Endothelial cell of umbilical vein (primary cell): ENCODE measurements around the gene UBE3D. TPM values are rescaled to one million over a fixed set of nuclear protein-coding genes. Genes with fewer than 3 reads are reported as not detected.

ENCODE experiments used
- BruUV-seq: library from RNA; stranded (reverse); fragments of 400-500 nt; replicated peaks from 2 replicates; lab custom pipeline; 2021; lab: Mats Ljungman, UMichigan
- CTCF ChIA-PET: fragments of 300-600, 350-600 bp; sonication (Branson Sonifier 250); formaldehyde crosslinking; loops from one replicate; lab custom pipeline; 2021; ENCODE audit warnings: antibody characterized with exemption, inconsistent platforms; lab: Charles Lee
- POLR2A ChIA-PET: fragments of 300-600, 350-600 bp; sonication (Branson Sonifier 250); formaldehyde crosslinking; loops from one replicate; lab custom pipeline; 2021; ENCODE audit warnings: antibody characterized with exemption, inconsistent platforms; lab: Charles Lee
- DNase-seq: peaks from one replicate; pipeline ENCODE4 v3.0.0-alpha.2; 2011; ENCODE audit warnings: low read depth, low spot score
- FAIRE-seq: peaks from 2 replicates; lab custom pipeline; 2011; peaks lifted over from hg19 to GRCh38; lab: Jason Lieb, UNC
- H2AFZ ChIP-seq: 2 replicates; pipeline ENCODE4 v1.6.0; 2012; ENCODE audit warnings: low read depth, low read length, control low read depth, inconsistent platforms
- H3K27ac ChIP-seq: 2 replicates; pipeline ENCODE4 v1.5.1; 2011; ENCODE audit warnings: low read depth, mild to moderate bottlenecking, control low read depth, low read length, moderate library complexity; ENCODE audit not compliant: insufficient read depth
- H3K27me3 ChIP-seq, 2 experiments: 2 replicates each; pipeline versions ENCODE4 v1.6.0 to v1.6.1; 2011; ENCODE audit warnings: low read length in 2 of 2, mixed read lengths in 1 of 2; ENCODE audit not compliant: control insufficient read depth in 2 of 2, insufficient read depth in 2 of 2
- H3K36me3 ChIP-seq, 2 experiments: 2 replicates in 1 of 2; 3 replicates in 1 of 2; pipeline ENCODE4 v1.5.1; 2011; ENCODE audit warnings: low read length in 2 of 2, mild to moderate bottlenecking in 1 of 2, moderate library complexity in 1 of 2; ENCODE audit not compliant: control insufficient read depth in 2 of 2, insufficient read depth in 2 of 2; ENCODE audit errors: extremely low read depth in 1 of 2
- H3K4me1 ChIP-seq: 3 replicates; pipeline ENCODE4 v1.5.1; 2011; ENCODE audit warnings: mild to moderate bottlenecking, low read length; ENCODE audit not compliant: control insufficient read depth, insufficient read depth; ENCODE audit errors: extremely low read depth
- H3K4me2 ChIP-seq: 2 replicates; pipeline ENCODE4 v1.6.1; 2011; ENCODE audit warnings: low read length, control low read depth, mixed read lengths; ENCODE audit not compliant: insufficient read depth
- H3K4me3 ChIP-seq, 3 experiments: fragments of 200-600 bp in 1 of 3; sonication (generic), shearing (Covaris generic) in 1 of 3; replicated peaks in 1 of 3; 2 replicates each; pipeline ENCODE4 v1.5.1; 2011 to 2016; ENCODE audit warnings: control low read depth in 3 of 3, low read length in 3 of 3, mild to moderate bottlenecking in 2 of 3, inconsistent platforms in 1 of 3, low read depth in 1 of 3, moderate library complexity in 1 of 3; ENCODE audit not compliant: insufficient read depth in 1 of 3
- H3K79me2 ChIP-seq: 2 replicates; pipeline ENCODE4 v1.6.0; 2012; ENCODE audit warnings: low read length, inconsistent platforms; ENCODE audit not compliant: control insufficient read depth, insufficient read depth
- H3K9ac ChIP-seq: replicated peaks from 2 replicates; pipeline ENCODE3; 2011; ENCODE audit warnings: low read length, control low read depth; ENCODE audit not compliant: insufficient read depth; ENCODE audit errors: extremely low read depth
- H3K9me1 ChIP-seq: replicated peaks from 3 replicates; pipeline ENCODE4 v1.6.0; 2011; ENCODE audit warnings: mild to moderate bottlenecking, low read length; ENCODE audit not compliant: control insufficient read depth, insufficient read depth; ENCODE audit errors: extremely low read depth
- H3K9me3 ChIP-seq: replicated peaks from 2 replicates; pipeline ENCODE4 v1.5.1; 2012; ENCODE audit warnings: low read length, inconsistent platforms; ENCODE audit not compliant: control insufficient read depth, insufficient read depth
- H4K20me1 ChIP-seq: replicated peaks from 2 replicates; pipeline ENCODE3; 2011; ENCODE audit warnings: mild to moderate bottlenecking, low read length; ENCODE audit not compliant: control insufficient read depth, insufficient read depth; ENCODE audit errors: extremely low read depth
- CTCF ChIP-seq, 2 donors: IDR thresholded peaks; 1 replicate in 1 of 2; 2 replicates in 1 of 2; pipeline ENCODE4 v1.5.1; 2011; ENCODE audit warnings: low read length in 2 of 2, mild to moderate bottlenecking in 2 of 2, moderate library complexity in 2 of 2, control low read depth in 1 of 2, inconsistent platforms in 1 of 2, low read depth in 1 of 2; ENCODE audit not compliant: insufficient read depth in 1 of 2; ENCODE audit errors: extremely low read depth in 1 of 2
- EZH2 ChIP-seq: IDR thresholded peaks from 2 replicates; pipeline ENCODE4 v1.6.1; 2012; ENCODE audit warnings: borderline replicate concordance, low read depth, mild to moderate bottlenecking, moderate library complexity, low read length, inconsistent platforms; ENCODE audit not compliant: severe bottlenecking
- FOS ChIP-seq: IDR thresholded peaks from 2 replicates; pipeline ENCODE4 v1.6.1; 2011; ENCODE audit warnings: mild to moderate bottlenecking, low read length, moderate library complexity, borderline replicate concordance; ENCODE audit not compliant: insufficient read depth
- GATA2 ChIP-seq: IDR thresholded peaks from 2 replicates; pipeline ENCODE4 v1.7.0; 2011; ENCODE audit warnings: low read depth, mild to moderate bottlenecking, moderate library complexity, mixed read lengths, low read length; ENCODE audit not compliant: insufficient read length, insufficient read depth
- JUN ChIP-seq: IDR thresholded peaks from 2 replicates; pipeline ENCODE4 v1.6.1; 2011; ENCODE audit warnings: borderline replicate concordance, low read depth; ENCODE audit not compliant: insufficient read length, insufficient read depth
- MYC ChIP-seq: IDR thresholded peaks from one replicate; pipeline ENCODE4 v1.6.1; 2011; ENCODE audit warnings: mild to moderate bottlenecking, low read depth, low read length
- POLR2A ChIP-seq: IDR thresholded peaks from 2 replicates; pipeline ENCODE4 v1.6.1; 2012; ENCODE audit warnings: low read depth, mild to moderate bottlenecking, control low read depth, low read length
- POLR2AphosphoS5 ChIP-seq: IDR thresholded peaks from 2 replicates; pipeline ENCODE4 v1.6.1; 2012; ENCODE audit warnings: low read depth, mild to moderate bottlenecking, control low read depth, low read length, moderate library complexity; ENCODE audit not compliant: insufficient read depth
- dilution Hi-C: fragments of 300-500 bp; cut with MboI; formaldehyde crosslinking; loops from one replicate; pipeline ENCODE4 v1.15.0; 2019; ENCODE audit warnings: low sequenced_read_pairs; ENCODE audit not compliant: extremely low pct_ligation_motif_present
- intact Hi-C: fragments of 100-400 bp; cut with micrococcal nuclease; formaldehyde crosslinking; loops from one replicate; pipeline ENCODE4 v1.10.0; 2022
- polyA plus RNA-seq, 4 experiments: library from polyadenylated mRNA; depleted of rRNA in 3 of 4; stranded (reverse) in 3 of 4; unstranded in 1 of 4; fragments of >200 nt; gene quantifications; 2 replicates each; pipeline versions ENCODE4 v1.2.1 to v1.2.3, GENCODE V29; 2011 to 2012; ENCODE audit warnings: missing spikeins in 1 of 4
- total RNA-seq: library from RNA; stranded (reverse); gene quantifications from 2 replicates; pipeline ENCODE4 v1.2.3, GENCODE V29; 2021
- TF ChIP-seq, protein P1 (sequence below): IDR thresholded peaks from 2 replicates; pipeline ENCODE4 v1.6.1; 2011; ENCODE audit not compliant: insufficient read depth, insufficient read length

UBE3D gene
- total and polyA plus RNA-seq, 2 donors (not counting 3 experiments of a cell fraction or from before 2014, with no cell fraction given): 1.9 to 6.2 TPM

DNA sequence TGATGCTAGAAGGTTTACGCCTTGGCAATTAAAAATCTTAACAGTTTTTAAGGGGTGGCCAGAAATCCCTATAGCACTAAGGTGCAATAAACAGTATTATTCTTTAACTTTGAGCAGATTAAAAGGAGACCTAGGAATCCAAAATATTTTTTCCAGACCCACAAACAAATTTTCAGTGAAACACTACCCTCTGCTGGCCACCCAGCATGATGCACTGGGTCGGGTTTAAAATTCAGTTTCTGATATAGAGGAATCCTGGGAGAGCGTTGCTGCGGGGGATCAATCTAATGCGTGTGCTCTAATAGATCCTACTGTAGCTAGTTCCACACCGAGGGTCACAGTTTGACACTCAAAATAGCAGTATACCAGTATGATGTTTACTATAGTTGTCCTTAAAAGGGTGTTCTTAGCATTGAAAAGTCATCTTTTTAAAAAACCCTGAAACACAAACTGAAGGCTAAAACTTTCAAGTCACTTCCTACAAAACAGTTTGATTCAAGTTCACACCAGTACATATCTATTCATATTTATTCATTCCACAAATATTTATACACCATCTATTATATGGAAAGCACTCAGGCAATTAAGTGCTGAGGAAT is 10.2 kb downstream of the UBE3D start:
- Histone ChIP-seq H3K27ac (no peak overlapping the region), H3K36me3 (no peaks in the 10 kb centered on the region), H3K9me1 (no peaks in the 10 kb centered on the region), H3K4me1 (no peaks in the 10 kb centered on the region), H3K4me2 (no peak overlapping the region), H3K4me3 (no peak overlapping the region), H3K27me3 (no peaks in the 10 kb centered on the region), H3K79me2 (no peaks in the 10 kb centered on the region), H3K9me3 (no peaks in the 10 kb centered on the region), H3K9ac (no peak overlapping the region), H4K20me1 (no peaks in the 10 kb centered on the region), H2AFZ (peak overlapping the region; percentile 46)
- POLR2A ChIA-PET: no interaction called here
- no TSS peak for BruUV-seq
- FAIRE-seq (peak; percentile 89), DNase-seq (peak; percentile 45)
- CTCF ChIA-PET: interaction anchor here (1.1 to 8.5 kb wide), 5 partner anchors 10 to 801 kb away, joined by 3 to 168 read pairs (median 12); partner anchors contain the start of gene UBE3D
- dilution Hi-C loops (no loop called here), intact Hi-C loops (loop anchor here (1.0 to 10.0 kb wide), 4 partner anchors 311 to 803 kb away; partner anchors contain the start of gene TPBG)
- TF ChIP-seq CTCF (IDR thresholded peaks at IDR 0.05; ENCODE audit: extremely low read depth in 1 of 2, insufficient read depth in 1 of 2, low read depth in 1 of 2, low read length in 2 of 2): peak; percentile 66 to 69
- TF ChIP-seq POLR2A: no peak

DNA sequence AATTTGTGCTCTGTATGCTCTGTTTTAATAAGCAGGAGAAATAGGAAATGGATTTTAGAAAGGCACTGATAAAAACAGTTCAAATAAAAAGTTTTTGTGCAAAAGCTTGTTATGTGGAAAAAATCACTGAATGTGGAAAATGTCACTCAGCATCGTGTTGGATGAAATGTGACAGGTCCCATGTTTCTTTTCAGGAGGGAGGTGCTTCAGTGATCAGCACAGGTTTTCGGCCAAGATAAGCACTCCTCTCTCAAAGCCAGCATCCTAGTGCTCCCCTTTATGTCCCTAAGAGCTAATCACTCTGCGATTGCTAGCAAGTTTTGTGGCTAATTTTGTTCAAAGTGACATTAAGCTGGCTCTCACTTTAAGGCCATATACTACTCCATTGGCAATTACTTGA is 12.0 kb downstream of the UBE3D start:
- FAIRE-seq (no peak), DNase-seq (no peak)
- dilution Hi-C loops: no loop called here
- Histone ChIP-seq H3K9ac (no peak overlapping the region), H3K27ac (no peak overlapping the region), H3K9me3 (no peaks in the 10 kb centered on the region), H3K9me1 (no peaks in the 10 kb centered on the region), H2AFZ (no peak overlapping the region), H3K4me2 (no peak overlapping the region), H3K79me2 (no peaks in the 10 kb centered on the region), H3K4me3 (no peak overlapping the region), H3K36me3 (no peaks in the 10 kb centered on the region), H3K27me3 (no peaks in the 10 kb centered on the region), H3K4me1 (no peaks in the 10 kb centered on the region), H4K20me1 (no peaks in the 10 kb centered on the region)
- ChIA-PET CTCF (interaction anchor here (1.0 to 8.5 kb wide), 5 partner anchors 12 to 800 kb away, joined by 3 to 168 read pairs (median 12); partner anchors contain the start of genes TPBG and UBE3D), POLR2A (no interaction called here)
- BruUV-seq: no TSS peak
- intact Hi-C loops: loop anchor here (10.0 kb wide), 1 partner anchor 309 kb away; no protein-coding TSS in a partner anchor
- no peak for TF ChIP-seq POLR2A
- TF ChIP-seq CTCF (IDR thresholded peaks at IDR 0.05; ENCODE audit: extremely low read depth in 1 of 2, insufficient read depth in 1 of 2, low read depth in 1 of 2, low read length in 2 of 2): no peak
- no peak for TF ChIP-seq EZH2
- no peak for TF ChIP-seq MYC
- TF ChIP-seq JUN: no peak
- no peak for TF ChIP-seq GATA2
- TF ChIP-seq FOS: no peak
- TF ChIP-seq POLR2AphosphoS5: no peak
- TF ChIP-seq, protein P1, sequence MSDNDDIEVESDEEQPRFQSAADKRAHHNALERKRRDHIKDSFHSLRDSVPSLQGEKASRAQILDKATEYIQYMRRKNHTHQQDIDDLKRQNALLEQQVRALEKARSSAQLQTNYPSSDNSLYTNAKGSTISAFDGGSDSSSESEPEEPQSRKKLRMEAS: no peak
